HepG2 (cell line): Measurements from ENCODE around the gene AGRN. TPM values are rescaled to one million over a fixed set of nuclear protein-coding genes. Genes with fewer than 3 reads are reported as not detected.

Experiments
- ADNP ChIP-seq: sonication (generic); formaldehyde crosslinking; IDR thresholded peaks from 2 replicates; pipeline ENCODE4 v1.4.0; 2020; ENCODE audit warnings: missing genetic modification reagents
- CHD4 ChIP-seq: fragments of 200-600 bp; sonication (generic); IDR thresholded peaks from 2 replicates; pipeline ENCODE4 v1.7.0; 2017; ENCODE audit warnings: mild to moderate bottlenecking, low read length, borderline replicate concordance
- MAFG ChIP-seq: sonication (generic); formaldehyde crosslinking; IDR thresholded peaks from 2 replicates; pipeline ENCODE4 v1.5.1; 2020; ENCODE audit warnings: mild to moderate bottlenecking, missing genetic modification reagents
- PRMT3 ChIP-seq: sonication (generic); formaldehyde crosslinking; IDR thresholded peaks from 2 replicates; pipeline ENCODE4 v1.8.1; 2022; ENCODE audit warnings: low read depth, mild to moderate bottlenecking, moderate library complexity, missing genetic modification reagents, borderline replicate concordance
- SMARCC2 ChIP-seq: fragments of 450-650 bp; IDR thresholded peaks from 2 replicates; pipeline ENCODE4 v1.6.1; 2017; ENCODE audit warnings: antibody characterized with exemption, mild to moderate bottlenecking
- SNAPC2 ChIP-seq: sonication (generic); formaldehyde crosslinking; IDR thresholded peaks from 2 replicates; pipeline ENCODE4 v1.8.1; 2022; ENCODE audit warnings: mild to moderate bottlenecking, missing genetic modification reagents
- THYN1 ChIP-seq: sonication (generic); formaldehyde crosslinking; IDR thresholded peaks from 2 replicates; pipeline ENCODE4 v1.8.1; 2023; ENCODE audit warnings: low read depth, mild to moderate bottlenecking, moderate library complexity, missing genetic modification reagents, borderline replicate concordance
- ZBTB43 ChIP-seq: sonication (generic); formaldehyde crosslinking; conservative IDR thresholded peaks from 2 replicates; pipeline ENCODE4 v1.4.0; 2020; ENCODE audit warnings: missing genetic modification reagents
- ZFP36 ChIP-seq: fragments of 150-350 bp; IDR thresholded peaks from 2 replicates; pipeline ENCODE4 v1.6.1; 2018; ENCODE audit warnings: borderline replicate concordance, low read length, low read depth; ENCODE audit not compliant: partially characterized antibody
- ZFY ChIP-seq: sonication (generic); formaldehyde crosslinking; IDR thresholded peaks from 2 replicates; pipeline ENCODE4 v1.4.0; 2020; ENCODE audit warnings: missing genetic modification reagents
- ZNF674 ChIP-seq: sonication (generic); formaldehyde crosslinking; IDR thresholded peaks from 2 replicates; pipeline ENCODE4 v1.5.0; 2020; ENCODE audit warnings: low read depth, mild to moderate bottlenecking, missing genetic modification reagents
- ZNF781 ChIP-seq: sonication (generic); formaldehyde crosslinking; IDR thresholded peaks from 2 replicates; pipeline ENCODE4 v1.5.1; 2020; ENCODE audit warnings: borderline replicate concordance, mild to moderate bottlenecking, missing genetic modification reagents; ENCODE audit errors: not compliant biosample characterization
- ZNF792 ChIP-seq: IDR thresholded peaks from 2 replicates; pipeline ENCODE4 v1.6.1; 2016
- ZSCAN25 ChIP-seq: sonication (generic); formaldehyde crosslinking; IDR thresholded peaks from 2 replicates; pipeline ENCODE4 v1.8.0; 2022; ENCODE audit warnings: mild to moderate bottlenecking, missing genetic modification reagents
- polyA plus RNA-seq, 8 experiments: library from polyadenylated mRNA; depleted of rRNA in 3 of 8; stranded (reverse) in 7 of 8; unstranded in 1 of 8; fragments of >200 nt; fragmentation: Illumina TruSeq in 4 of 8; extraction: Trizol in 4 of 8; gene quantifications; 2 replicates each; pipeline versions ENCODE4 v1.2.1 to v1.2.3, GENCODE V29; 2011 to 2016; ENCODE audit warnings: low read depth in 4 of 8, missing spikeins in 1 of 8, mixed read lengths in 1 of 8; ENCODE audit not compliant: insufficient read depth in 1 of 8
- total RNA-seq, 5 experiments: library from RNA; depleted of rRNA; stranded (reverse); fragments of >200 nt; fragmentation: Illumina TruSeq; extraction: Trizol; gene quantifications; 2 replicates each; pipeline ENCODE4 v1.2.3, GENCODE V29; 2016; ENCODE audit warnings: low read depth in 1 of 5
- TF ChIP-seq, protein P1 (sequence below): IDR thresholded peaks from 2 replicates; pipeline ENCODE4 v1.6.1; 2016; ENCODE audit warnings: missing compliant biosample characterization, missing genetic modification reagents, borderline replicate concordance
- TF ChIP-seq, protein P2 (sequence below): sonication (generic); formaldehyde crosslinking; IDR thresholded peaks from 2 replicates; pipeline ENCODE4 v1.4.0; 2020; ENCODE audit warnings: missing genetic modification reagents
- TF ChIP-seq, protein P3 (sequence below): sonication (generic); formaldehyde crosslinking; conservative IDR thresholded peaks from 2 replicates; pipeline ENCODE4 v1.8.0; 2022; ENCODE audit warnings: missing genetic modification reagents
- TF ChIP-seq, protein P4 (sequence below): sonication (generic); formaldehyde crosslinking; IDR thresholded peaks from 2 replicates; pipeline ENCODE4 v1.4.0; 2020; ENCODE audit warnings: missing genetic modification reagents

The AGRN gene
- total and polyA plus RNA-seq, 2 of the 13 experiments (the other 11 are each of a cell fraction or from before 2014, with no cell fraction given), result 29.8 to 65.2 TPM

GRCh38 chr1:1037366-1038327 is 17.7 kb downstream of the AGRN start (continued):
- TF ChIP-seq ZNF674 (CRISPR knock-in tag) (no peak), SNAPC2 (CRISPR knock-in tag) (no peak), SMARCC2 (no peak), ADNP (CRISPR knock-in tag) (no peak), ZFP36 (no peak), ZFY (CRISPR knock-in tag) (peak; percentile 31; the same call in 1 of the 2 replicates), MAFG (CRISPR knock-in tag) (no peak), PRMT3 (CRISPR knock-in tag) (no peak), CHD4 (no peak), ZNF781 (CRISPR knock-in tag) (no peak), THYN1 (CRISPR knock-in tag) (no peak), ZSCAN25 (CRISPR knock-in tag) (0 out of 2 replicates have a peak, but pooled peaks have one; percentile 43), ZBTB43 (CRISPR knock-in tag) (no peak), ZNF792 (CRISPR knock-in tag) (no peak)
- TF ChIP-seq, protein P1, sequence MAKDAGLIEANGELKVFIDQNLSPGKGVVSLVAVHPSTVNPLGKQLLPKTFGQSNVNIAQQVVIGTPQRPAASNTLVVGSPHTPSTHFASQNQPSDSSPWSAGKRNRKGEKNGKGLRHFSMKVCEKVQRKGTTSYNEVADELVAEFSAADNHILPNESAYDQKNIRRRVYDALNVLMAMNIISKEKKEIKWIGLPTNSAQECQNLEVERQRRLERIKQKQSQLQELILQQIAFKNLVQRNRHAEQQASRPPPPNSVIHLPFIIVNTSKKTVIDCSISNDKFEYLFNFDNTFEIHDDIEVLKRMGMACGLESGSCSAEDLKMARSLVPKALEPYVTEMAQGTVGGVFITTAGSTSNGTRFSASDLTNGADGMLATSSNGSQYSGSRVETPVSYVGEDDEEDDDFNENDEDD (CRISPR knock-in tag), result no peak
- TF ChIP-seq, protein P2, sequence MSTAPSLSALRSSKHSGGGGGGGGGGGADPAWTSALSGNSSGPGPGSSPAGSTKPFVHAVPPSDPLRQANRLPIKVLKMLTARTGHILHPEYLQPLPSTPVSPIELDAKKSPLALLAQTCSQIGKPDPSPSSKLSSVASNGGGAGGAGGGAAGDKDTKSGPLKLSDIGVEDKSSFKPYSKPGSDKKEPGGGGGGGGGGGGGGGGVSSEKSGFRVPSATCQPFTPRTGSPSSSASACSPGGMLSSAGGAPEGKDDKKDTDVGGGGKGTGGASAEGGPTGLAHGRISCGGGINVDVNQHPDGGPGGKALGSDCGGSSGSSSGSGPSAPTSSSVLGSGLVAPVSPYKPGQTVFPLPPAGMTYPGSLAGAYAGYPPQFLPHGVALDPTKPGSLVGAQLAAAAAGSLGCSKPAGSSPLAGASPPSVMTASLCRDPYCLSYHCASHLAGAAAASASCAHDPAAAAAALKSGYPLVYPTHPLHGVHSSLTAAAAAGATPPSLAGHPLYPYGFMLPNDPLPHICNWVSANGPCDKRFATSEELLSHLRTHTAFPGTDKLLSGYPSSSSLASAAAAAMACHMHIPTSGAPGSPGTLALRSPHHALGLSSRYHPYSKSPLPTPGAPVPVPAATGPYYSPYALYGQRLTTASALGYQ (CRISPR knock-in tag), result no peak
- TF ChIP-seq, protein P3, sequence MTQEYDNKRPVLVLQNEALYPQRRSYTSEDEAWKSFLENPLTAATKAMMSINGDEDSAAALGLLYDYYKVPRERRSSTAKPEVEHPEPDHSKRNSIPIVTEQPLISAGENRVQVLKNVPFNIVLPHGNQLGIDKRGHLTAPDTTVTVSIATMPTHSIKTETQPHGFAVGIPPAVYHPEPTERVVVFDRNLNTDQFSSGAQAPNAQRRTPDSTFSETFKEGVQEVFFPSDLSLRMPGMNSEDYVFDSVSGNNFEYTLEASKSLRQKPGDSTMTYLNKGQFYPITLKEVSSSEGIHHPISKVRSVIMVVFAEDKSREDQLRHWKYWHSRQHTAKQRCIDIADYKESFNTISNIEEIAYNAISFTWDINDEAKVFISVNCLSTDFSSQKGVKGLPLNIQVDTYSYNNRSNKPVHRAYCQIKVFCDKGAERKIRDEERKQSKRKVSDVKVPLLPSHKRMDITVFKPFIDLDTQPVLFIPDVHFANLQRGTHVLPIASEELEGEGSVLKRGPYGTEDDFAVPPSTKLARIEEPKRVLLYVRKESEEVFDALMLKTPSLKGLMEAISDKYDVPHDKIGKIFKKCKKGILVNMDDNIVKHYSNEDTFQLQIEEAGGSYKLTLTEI (CRISPR knock-in tag), result no peak
- TF ChIP-seq, protein P4, sequence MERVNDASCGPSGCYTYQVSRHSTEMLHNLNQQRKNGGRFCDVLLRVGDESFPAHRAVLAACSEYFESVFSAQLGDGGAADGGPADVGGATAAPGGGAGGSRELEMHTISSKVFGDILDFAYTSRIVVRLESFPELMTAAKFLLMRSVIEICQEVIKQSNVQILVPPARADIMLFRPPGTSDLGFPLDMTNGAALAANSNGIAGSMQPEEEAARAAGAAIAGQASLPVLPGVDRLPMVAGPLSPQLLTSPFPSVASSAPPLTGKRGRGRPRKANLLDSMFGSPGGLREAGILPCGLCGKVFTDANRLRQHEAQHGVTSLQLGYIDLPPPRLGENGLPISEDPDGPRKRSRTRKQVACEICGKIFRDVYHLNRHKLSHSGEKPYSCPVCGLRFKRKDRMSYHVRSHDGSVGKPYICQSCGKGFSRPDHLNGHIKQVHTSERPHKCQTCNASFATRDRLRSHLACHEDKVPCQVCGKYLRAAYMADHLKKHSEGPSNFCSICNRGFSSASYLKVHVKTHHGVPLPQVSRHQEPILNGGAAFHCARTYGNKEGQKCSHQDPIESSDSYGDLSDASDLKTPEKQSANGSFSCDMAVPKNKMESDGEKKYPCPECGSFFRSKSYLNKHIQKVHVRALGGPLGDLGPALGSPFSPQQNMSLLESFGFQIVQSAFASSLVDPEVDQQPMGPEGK (CRISPR knock-in tag), result peak; percentile 87
